ENCODE measurements around the gene PPFIA1.

Gene PPFIA1

DNA sequence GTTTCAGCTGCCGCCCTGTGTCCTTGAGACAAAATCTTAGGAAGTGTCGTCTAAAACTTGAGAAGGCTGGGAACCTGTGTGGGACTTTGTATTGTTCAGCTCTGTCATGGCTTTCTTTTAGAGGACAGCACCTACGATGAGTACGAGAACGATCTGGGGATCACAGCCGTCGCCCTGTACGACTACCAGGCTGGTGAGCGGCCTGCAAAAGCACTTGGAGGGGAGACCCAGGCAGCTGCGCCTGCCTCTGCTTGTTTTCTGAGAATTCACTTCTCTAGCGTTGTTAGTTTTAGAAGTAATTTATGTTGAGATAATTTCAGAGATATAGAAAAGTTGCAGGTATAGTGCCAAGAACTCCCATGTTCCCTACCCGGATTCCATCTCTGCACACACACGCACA lies 163.0 kb downstream of the PPFIA1 start:
- no peak for DNase-seq (ENCODE audit: low read depth)

Data from amniotic epithelial cell (primary cell).